Right lung (tissue), 5 donors: ENCODE measurements around the gene KCNJ10. TPM values are rescaled to one million over a fixed set of nuclear protein-coding genes. Genes with fewer than 3 reads are reported as not detected.
A peak's percentile ranks its signal among the peaks of the same experiment; 100 is the strongest.
"Not testable (repeated sequence)": the region's sequence is repeated elsewhere in the genome, so short reads cannot be mapped to it uniquely, and the experiment has no call there.

Experiments
- DNase-seq, 2 donors: peaks; one replicate each; pipeline ENCODE4 v3.0.0-alpha.2; 2013
- polyA plus RNA-seq, 5 donors: library from polyadenylated mRNA; unstranded; fragments of 120-200 nt; gene quantifications; one replicate each; pipeline versions ENCODE4 v1.2.1 to v1.2.3, GENCODE V29; 2013; ENCODE audit warnings: inconsistent platforms in 1 of 5, low replicate concordance in 1 of 5; ENCODE audit not compliant: insufficient read length in 5 of 5, insufficient read depth in 1 of 5

The KCNJ10 gene
- polyA plus RNA-seq, 5 donors, result 0.13 to 0.61 (median 0.37) TPM

- DNase-seq, result no peak
Observed at GRCh38 chr1:160061369-160062229, 8.4 kb downstream of the KCNJ10 start.

- DNase-seq, result no peak
Observed at GRCh38 chr1:160058087-160058486, 11.9 kb downstream of the KCNJ10 start.

GRCh38 chr1:160056648-160057169 is 13.3 kb downstream of the KCNJ10 start:
- no peak for DNase-seq

- no peak for DNase-seq
Observed at GRCh38 chr1:160053548-160054365, 16.2 kb downstream of the KCNJ10 start.

- no peak for DNase-seq
Observed at GRCh38 chr1:160052936-160053335, 17.0 kb downstream of the KCNJ10 start.

GRCh38 chr1:160050619-160051018 is 19.3 kb downstream of the KCNJ10 start:
- no peak for DNase-seq

GRCh38 chr1:160050182-160050581 is 19.8 kb downstream of the KCNJ10 start:
- not testable (repeated sequence) for DNase-seq

GRCh38 chr1:160049101-160049500 is 20.9 kb downstream of the KCNJ10 start:
- no peak for DNase-seq

GRCh38 chr1:160048335-160048734 is 21.6 kb downstream of the KCNJ10 start:
- no peak for DNase-seq

GRCh38 chr1:160047111-160047991 is 22.6 kb downstream of the KCNJ10 start:
- no peak for DNase-seq

GRCh38 chr1:160046494-160047110 is 23.4 kb downstream of the KCNJ10 start:
- peak; percentile 47 to 62 for DNase-seq

- DNase-seq, result no peak
Observed at GRCh38 chr1:160045653-160046052, 24.3 kb downstream of the KCNJ10 start.

GRCh38 chr1:160043543-160043942 is 26.4 kb downstream of the KCNJ10 start:
- DNase-seq, result no peak

GRCh38 chr1:160040476-160040875 is 29.5 kb downstream of the KCNJ10 start:
- DNase-seq, result no peak

GRCh38 chr1:160032165-160032820 is 37.7 kb downstream of the KCNJ10 start:
- DNase-seq, result no peak

- DNase-seq, result peak; percentile 86 to 90
Observed at GRCh38 chr1:160031365-160032164, 38.4 kb downstream of the KCNJ10 start, which contains the start of gene PIGM. Gene PIGM, minus strand, starts transcription at chr1:160031990. Its CDS starts 251 bp downstream, at chr1:160031739.

- no peak for DNase-seq
Observed at GRCh38 chr1:160030657-160031364, 39.1 kb downstream of the KCNJ10 start.

- no peak for DNase-seq
Observed at GRCh38 chr1:160028426-160028825, 41.5 kb downstream of the KCNJ10 start.

GRCh38 chr1:160025314-160025713 is 44.6 kb downstream of the KCNJ10 start:
- DNase-seq, result no peak
